Ishikawa (cell line): ENCODE results near the gene DNAJB13.

Experiments
- EGR1 ChIP-seq: IDR thresholded peaks from 2 replicates; pipeline ENCODE4 v1.6.1; 2012
- EP300 ChIP-seq: IDR thresholded peaks from 2 replicates; pipeline ENCODE4 v1.6.1; 2012; ENCODE audit warnings: borderline replicate concordance
- RAD21 ChIP-seq: IDR thresholded peaks from 2 replicates; pipeline ENCODE4 v1.6.1; 2012; ENCODE audit warnings: low read depth
- TEAD4 ChIP-seq: IDR thresholded peaks from 2 replicates; pipeline ENCODE4 v1.6.1; 2012

- TF ChIP-seq EP300 (no peak), EGR1 (no peak), RAD21 (no peak), TEAD4 (no peak)
Observed at GRCh38 chr11:74006743-74007304, 56.0 kb downstream of the DNAJB13 start.
